ENCODE results near the gene SMAD5.

SMAD5 gene

GRCh38 chr5:136228136-136228757 lies 95.6 kb downstream of the SMAD5 start:
- DNase-seq, result no peak

GRCh38 chr5:136230176-136230575 lies 97.5 kb downstream of the SMAD5 start:
- no peak for DNase-seq

GRCh38 chr5:136232316-136232715 lies 99.7 kb downstream of the SMAD5 start:
- no peak for DNase-seq

Data from CD4-positive, alpha-beta T cell treated with Interleukin-6 for 4 hours (primary cell).